Lower lobe of right lung (tissue), 2 donors: ENCODE measurements around the gene SPATA46. TPM values are rescaled to one million over a fixed set of nuclear protein-coding genes. Genes with fewer than 3 reads are reported as not detected.

ENCODE experiments used
- ATAC-seq, 2 donors: fragments of 200-7000 bp; cut with Tn5 transposase; one replicate each; pipeline ENCODE4 v1.9.1; 2020 to 2022; ENCODE audit warnings: mild to moderate bottlenecking in 2 of 2, moderate library complexity in 2 of 2
- DNase-seq: peaks from one replicate; pipeline ENCODE4 v3.0.0-alpha.2; 2020
- H3K27ac ChIP-seq: fragments of 200-600 bp; one replicate; pipeline ENCODE4 v1.8.0; 2022
- H3K27me3 ChIP-seq: fragments of 200-600 bp; one replicate; pipeline ENCODE4 v1.8.0; 2022; ENCODE audit warnings: low read depth
- H3K36me3 ChIP-seq: fragments of 200-600 bp; one replicate; pipeline ENCODE4 v1.8.0; 2022; ENCODE audit warnings: mild to moderate bottlenecking
- H3K4me1 ChIP-seq: fragments of 200-600 bp; one replicate; pipeline ENCODE4 v1.8.0; 2022
- H3K4me3 ChIP-seq: fragments of 200-600 bp; one replicate; pipeline ENCODE4 v1.8.0; 2022; ENCODE audit warnings: mild to moderate bottlenecking
- H3K9me3 ChIP-seq: fragments of 200-600 bp; one replicate; pipeline ENCODE4 v1.8.0; 2022
- CTCF ChIP-seq: fragments of 200-600 bp; IDR thresholded peaks from one replicate; pipeline ENCODE4 v1.8.0; 2022; ENCODE audit warnings: antibody characterized with exemption, mild to moderate bottlenecking
- intact Hi-C: fragments of 100-400 bp; cut with DNase I; formaldehyde crosslinking; loops from one replicate; pipeline ENCODE4 v1.11.0; 2022
- total RNA-seq: library from RNA; stranded (reverse); fragmentation: NEBNext Ultra II Directional; extraction: Animal tissue kit (Norgen Biotek cat#: 25700); gene quantifications from one replicate; pipeline ENCODE4 v1.2.1, GENCODE V29; 2021
- donor health status: DM: no; HTN: yes; CAD: no; lungs with severe emphysema.

The SPATA46 gene
- total RNA-seq, 1 donor from 2014 or later: not detected

- intact Hi-C loops: no loop called here
- DNase-seq: no peak
- no peaks in the 10 kb centered on the region for H3K36me3 ChIP-seq
- ATAC-seq: no peak
- no peak overlapping the region for H3K4me3 ChIP-seq
- H3K27ac ChIP-seq: no peak overlapping the region
- no peaks in the 10 kb centered on the region for H3K27me3 ChIP-seq
- no peaks in the 10 kb centered on the region for H3K9me3 ChIP-seq
- TF ChIP-seq CTCF: no peak
- H3K4me1 ChIP-seq: no peaks in the 10 kb centered on the region
Measured at GRCh38 chr1:162397039-162397448, 20.4 kb upstream of the SPATA46 start.

- H3K9me3 ChIP-seq: no peaks in the 10 kb centered on the region
- ATAC-seq (no peak), DNase-seq (no peak)
- intact Hi-C loops: no loop called here
- H3K27ac ChIP-seq: no peak overlapping the region
- no peak for TF ChIP-seq CTCF
- H3K4me3 ChIP-seq: no peak overlapping the region
- H3K36me3 ChIP-seq: no peaks in the 10 kb centered on the region
- no peaks in the 10 kb centered on the region for H3K4me1 ChIP-seq
- H3K27me3 ChIP-seq: no peaks in the 10 kb centered on the region
Measured at GRCh38 chr1:162396201-162396906, 19.7 kb upstream of the SPATA46 start.

- Histone ChIP-seq H3K27me3 (no peaks in the 10 kb centered on the region), H3K9me3 (no peaks in the 10 kb centered on the region), H3K4me1 (no peaks in the 10 kb centered on the region), H3K36me3 (no peaks in the 10 kb centered on the region), H3K27ac (no peak overlapping the region), H3K4me3 (no peak overlapping the region)
- ATAC-seq: peak; percentile 90
- peak; percentile 71 for TF ChIP-seq CTCF
- intact Hi-C loops: no loop called here
- DNase-seq: no peak
Measured at GRCh38 chr1:162391790-162392563, 15.3 kb upstream of the SPATA46 start.

GRCh38 chr1:162390396-162391185, 13.9 kb upstream of the SPATA46 start:
- DNase-seq (no peak), ATAC-seq (no peak)
- intact Hi-C loops: no loop called here
- Histone ChIP-seq H3K4me1 (no peaks in the 10 kb centered on the region), H3K27me3 (no peaks in the 10 kb centered on the region), H3K9me3 (no peaks in the 10 kb centered on the region), H3K4me3 (no peak overlapping the region), H3K36me3 (no peaks in the 10 kb centered on the region), H3K27ac (no peak overlapping the region)
- no peak for TF ChIP-seq CTCF

GRCh38 chr1:162389971-162390370, 13.3 kb upstream of the SPATA46 start:
- Histone ChIP-seq H3K9me3 (no peaks in the 10 kb centered on the region), H3K4me1 (no peaks in the 10 kb centered on the region), H3K27me3 (no peaks in the 10 kb centered on the region), H3K4me3 (no peak overlapping the region), H3K36me3 (no peaks in the 10 kb centered on the region), H3K27ac (no peak overlapping the region)
- intact Hi-C loops: no loop called here
- DNase-seq (no peak), ATAC-seq (no peak)
- no peak for TF ChIP-seq CTCF
